ACC112 (cell line): Measurements from ENCODE around the gene PAF1.
"Not testable (repeated sequence)": the region's sequence is repeated elsewhere in the genome, so short reads cannot be mapped to it uniquely, and the experiment has no call there.

ENCODE experiments used
- H2AFZ ChIP-seq: fragments of 200-600 bp; sonication (generic); one replicate; pipeline ENCODE4 v1.6.0; 2017; ENCODE audit warnings: antibody characterized with exemption, low read length; ENCODE audit not compliant: unreplicated experiment
- H3K27ac ChIP-seq: fragments of 200-600 bp; sonication (generic); 2 replicates; pipeline ENCODE4 v1.5.1; 2014; ENCODE audit warnings: low read depth, mild to moderate bottlenecking, antibody characterized with exemption, low read length, moderate library complexity
- H3K27me3 ChIP-seq: fragments of 200-600 bp; sonication (generic); 2 replicates; pipeline ENCODE4 v1.6.1; 2014; ENCODE audit warnings: mild to moderate bottlenecking, antibody characterized with exemption, low read length, moderate library complexity, mixed read lengths; ENCODE audit not compliant: insufficient read depth
- H3K36me3 ChIP-seq: fragments of 200-600 bp; sonication (generic); 2 replicates; pipeline ENCODE4 v1.6.1; 2016; ENCODE audit warnings: mild to moderate bottlenecking, antibody characterized with exemption, low read length, moderate library complexity, mixed read lengths; ENCODE audit not compliant: insufficient read depth
- H3K4me1 ChIP-seq: fragments of 200-600 bp; sonication (generic); one replicate; pipeline ENCODE4 v1.6.1; 2016; ENCODE audit warnings: low read length, mixed read lengths; ENCODE audit not compliant: insufficient read depth, unreplicated experiment, control insufficient read depth
- H3K4me3 ChIP-seq: fragments of 200-600 bp; sonication (generic); 2 replicates; pipeline ENCODE4 v1.5.1; 2014; ENCODE audit warnings: mild to moderate bottlenecking, low read depth, low read length
- H3K79me2 ChIP-seq: fragments of 200-600 bp; sonication (generic); one replicate; pipeline ENCODE4 v1.6.0; 2016; ENCODE audit warnings: low read length; ENCODE audit not compliant: control insufficient read depth, unreplicated experiment, insufficient read depth

Gene PAF1

DNA sequence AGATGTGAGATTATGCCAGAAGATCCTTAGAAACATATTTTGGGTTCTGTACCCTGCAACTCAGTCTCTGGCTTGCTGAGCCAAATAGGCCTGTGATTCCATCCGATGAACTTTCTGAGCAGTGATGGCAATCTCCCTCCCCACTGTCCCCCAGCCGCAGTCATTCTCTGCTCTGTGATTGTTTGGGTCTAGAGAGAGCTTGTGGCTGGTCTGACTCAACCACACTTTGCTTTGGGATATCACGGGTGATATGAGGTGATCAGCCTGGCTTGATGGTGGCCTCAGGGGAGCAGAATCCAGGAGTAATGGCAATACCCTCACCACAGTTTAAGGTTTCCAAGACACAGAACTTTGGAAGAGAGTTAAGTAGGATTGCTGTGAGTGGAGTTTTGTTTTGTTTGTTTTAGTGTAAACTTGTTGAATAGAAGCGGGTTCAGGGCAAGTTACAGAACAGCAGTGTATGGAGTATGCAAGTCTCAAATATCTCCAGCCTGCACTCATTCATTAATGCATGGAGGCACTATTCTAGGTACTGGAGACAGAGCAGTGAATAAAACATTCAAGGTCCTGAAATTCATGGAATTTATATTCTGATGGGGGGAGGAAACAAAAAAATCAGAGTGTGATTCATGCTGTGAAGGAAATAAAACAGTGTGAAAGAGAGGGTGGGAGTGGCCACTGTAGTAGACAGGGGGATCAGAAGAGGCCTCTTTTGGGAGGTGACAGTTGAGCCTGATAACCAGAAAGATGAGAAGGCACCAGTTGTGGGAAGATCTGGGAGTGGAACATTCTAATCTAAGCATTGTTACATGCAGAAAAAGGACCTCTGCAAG is 43.4 kb downstream of the PAF1 start:
- Histone ChIP-seq H3K27ac (no peak overlapping the region), H3K4me3 (no peak overlapping the region), H3K79me2 (peaks cover 53% of the 10 kb centered on the region), H2AFZ (no peak overlapping the region), H3K4me1 (peaks cover 33% of the 10 kb centered on the region), H3K27me3 (no peaks in the 10 kb centered on the region), H3K36me3 (peaks cover 9% of the 10 kb centered on the region; the same call in 1 of the 2 replicates)

DNA sequence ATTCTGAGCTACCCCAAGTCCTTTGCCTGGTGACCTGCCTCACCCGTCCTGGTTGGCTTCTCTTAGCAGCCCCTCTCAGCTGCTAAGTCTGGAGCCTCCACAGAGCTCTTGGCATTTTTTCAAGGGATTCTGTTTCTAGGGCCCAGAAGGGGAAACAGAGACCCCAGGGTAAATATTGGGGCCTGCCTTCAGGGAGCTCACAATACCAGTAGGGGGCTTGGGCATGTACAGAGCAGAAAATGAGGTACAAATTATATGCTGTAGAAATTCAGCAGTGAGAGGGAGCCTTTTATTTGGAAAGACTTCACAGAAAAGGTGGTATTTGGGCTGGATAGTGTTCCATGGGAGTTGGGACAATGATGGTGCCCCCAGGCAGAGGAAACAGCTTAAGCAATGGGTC is 45.0 kb downstream of the PAF1 start:
- no peak overlapping the region for H2AFZ ChIP-seq
- H3K27ac ChIP-seq: no peak overlapping the region
- peaks cover 28% of the 10 kb centered on the region for H3K4me1 ChIP-seq
- peaks cover 48% of the 10 kb centered on the region for H3K79me2 ChIP-seq
- H3K36me3 ChIP-seq: peaks cover 6% of the 10 kb centered on the region; the same call in 1 of the 2 replicates
- no peaks in the 10 kb centered on the region for H3K27me3 ChIP-seq
- H3K4me3 ChIP-seq: no peak overlapping the region

DNA sequence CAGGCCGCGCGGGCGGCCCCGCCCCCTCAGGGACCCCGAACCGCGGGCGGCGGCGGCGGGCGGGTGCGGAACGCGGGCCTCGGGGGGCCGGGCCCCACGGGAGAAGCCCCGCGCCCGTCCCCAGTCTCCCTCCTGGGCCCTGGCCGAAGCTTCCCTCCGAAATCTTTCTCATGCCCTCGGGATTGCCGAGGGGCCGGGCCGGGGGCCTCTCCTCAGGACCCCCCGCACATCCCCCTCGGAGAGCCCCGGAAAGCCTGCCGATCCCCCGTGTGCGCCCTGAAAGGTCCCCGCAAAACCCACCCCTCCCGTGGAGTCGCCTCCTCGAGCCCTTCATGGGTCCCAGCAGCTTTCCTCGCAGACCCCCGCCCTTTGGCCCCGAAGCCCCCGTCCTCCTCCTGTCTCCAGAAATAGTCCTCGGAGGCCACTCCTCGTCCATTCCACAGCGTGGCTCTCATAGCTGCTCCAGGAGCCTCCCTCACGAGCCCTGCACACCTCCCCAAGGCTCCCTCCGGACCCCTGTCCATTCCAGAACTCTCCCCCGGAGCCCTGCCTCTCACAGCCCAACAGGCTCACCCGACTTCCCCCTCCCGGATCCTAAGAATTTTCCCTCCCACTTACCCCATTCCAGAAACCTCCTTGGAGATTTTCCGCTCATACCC is 48.1 kb downstream of the PAF1 start:
- Histone ChIP-seq H3K79me2 (peaks cover 40% of the 10 kb centered on the region), H3K27ac (peak overlapping the region; percentile 26; the same call in 1 of the 2 replicates), H3K27me3 (no peaks in the 10 kb centered on the region), H2AFZ (peak overlapping the region; percentile 14), H3K4me3 (peak overlapping the region; percentile 91), H3K36me3 (peaks cover 6% of the 10 kb centered on the region; the same call in 1 of the 2 replicates), H3K4me1 (peaks cover 25% of the 10 kb centered on the region)

DNA sequence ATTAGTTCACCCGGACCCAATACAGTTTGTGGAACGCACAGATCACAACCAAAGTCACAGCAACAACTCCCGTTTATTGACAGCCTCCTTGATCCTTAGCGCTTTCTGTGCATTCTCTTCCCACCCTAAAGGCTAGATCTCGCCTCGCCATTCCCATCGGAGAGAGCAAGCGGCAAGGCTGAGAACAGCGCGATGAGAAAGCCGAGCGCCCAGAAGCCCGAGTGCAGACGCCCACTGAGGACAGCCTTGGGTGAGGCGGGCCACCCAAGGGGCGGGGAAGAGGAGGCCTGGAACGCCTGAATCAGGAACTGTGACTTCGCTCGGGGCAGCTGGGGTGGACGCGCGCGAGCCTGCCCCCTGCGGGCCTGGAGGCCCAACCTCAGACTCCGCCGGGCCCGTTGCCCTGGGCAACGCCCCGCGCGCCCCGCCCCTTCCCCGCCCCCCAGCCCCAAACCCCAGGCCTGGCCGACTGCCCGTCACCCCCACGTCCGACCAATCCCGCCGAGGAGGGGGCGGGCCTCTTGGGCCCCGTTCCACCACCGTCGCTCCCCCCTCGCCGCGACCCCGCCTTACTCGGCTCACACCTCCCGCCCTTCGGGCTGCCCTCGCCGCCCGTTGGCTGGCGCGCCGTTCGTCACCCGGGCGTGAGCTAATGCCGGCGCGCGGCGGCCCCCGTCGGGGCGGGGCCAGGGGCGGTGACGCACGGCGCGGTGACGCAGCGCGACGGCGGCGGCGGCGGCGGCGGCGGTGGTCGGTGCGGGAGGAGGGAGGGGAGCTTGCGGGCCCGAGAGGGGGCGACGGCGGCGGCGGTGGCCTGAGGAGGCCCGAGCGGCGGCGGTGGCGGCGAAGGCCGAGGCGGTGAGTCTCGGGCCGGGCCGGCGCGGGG is 48.9 kb downstream of the PAF1 start, which contains the start of gene SAMD4B:
Gene SAMD4B, plus strand, starts transcription at position 703 of the 886 bp plus-strand sequence. CDS start 14,473 bp downstream, outside the sequence.
- Histone ChIP-seq H3K79me2 (peaks cover 40% of the 10 kb centered on the region), H3K36me3 (peaks cover 6% of the 10 kb centered on the region; the same call in 1 of the 2 replicates), H3K27me3 (no peaks in the 10 kb centered on the region), H3K27ac (peak within 1 kb of the TSS; percentile 58), H3K4me3 (peak within 1 kb of the TSS; percentile 100), H3K4me1 (peaks cover 16% of the 10 kb centered on the region), H2AFZ (peak within 1 kb of the TSS; percentile 77)

DNA sequence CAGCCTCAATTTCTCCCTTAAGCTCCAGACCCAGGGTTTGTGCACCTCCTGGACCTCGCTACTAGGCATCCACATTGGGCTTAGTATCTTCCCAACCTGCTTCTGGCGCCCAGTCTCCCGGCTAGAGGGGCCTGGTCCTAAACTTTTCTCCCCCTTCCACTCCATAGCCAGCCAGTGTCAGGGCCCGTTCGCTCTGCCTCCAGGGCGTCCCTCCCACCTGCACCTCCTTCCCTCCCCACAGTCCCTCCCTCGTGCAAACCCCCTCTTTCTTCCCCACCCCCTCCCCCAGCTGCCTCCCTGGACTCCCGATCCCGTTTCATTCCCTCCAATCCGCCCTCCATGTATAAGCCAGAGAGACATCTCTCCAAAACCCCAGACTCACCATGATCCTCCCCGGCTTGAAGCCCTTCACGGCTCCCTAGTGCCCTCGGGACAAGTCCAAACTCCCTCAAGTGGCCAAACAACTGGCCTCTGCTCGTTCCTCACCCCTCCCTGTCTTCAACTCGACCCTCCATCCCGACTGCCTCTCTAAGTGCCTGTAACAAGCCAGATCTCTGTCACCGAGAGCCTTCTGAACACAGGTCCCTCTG is 49.7 kb downstream of the PAF1 start:
- H3K4me1 ChIP-seq: peaks cover 14% of the 10 kb centered on the region
- no peaks in the 10 kb centered on the region for H3K27me3 ChIP-seq
- 0 out of 2 replicates have a peak, but pooled peaks cover 3% of the 10 kb centered on the region for H3K36me3 ChIP-seq
- H3K4me3 ChIP-seq: peak overlapping the region; percentile 100
- peak overlapping the region; percentile 77 for H2AFZ ChIP-seq
- peaks cover 37% of the 10 kb centered on the region for H3K79me2 ChIP-seq
- H3K27ac ChIP-seq: peak overlapping the region; percentile 58

DNA sequence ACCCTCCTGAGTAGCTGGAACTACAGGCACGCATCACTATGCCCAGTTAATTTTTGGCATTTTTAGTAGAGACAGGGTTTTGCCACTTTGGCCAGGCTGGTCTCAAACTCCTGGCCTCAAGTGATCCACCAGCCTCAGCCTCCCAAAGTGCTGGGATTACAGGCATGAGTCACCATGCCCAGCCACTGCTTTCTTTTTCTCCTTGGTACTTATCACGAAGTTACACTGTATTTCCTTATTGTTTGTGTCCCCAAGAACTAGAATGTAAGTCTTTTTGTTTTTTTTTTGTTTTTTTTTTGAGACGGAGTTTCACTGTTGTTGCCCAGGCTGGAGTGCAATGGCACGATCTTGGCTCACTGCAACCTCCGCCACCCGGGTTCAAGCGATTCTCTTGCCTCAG is 50.8 kb downstream of the PAF1 start:
- H3K36me3 ChIP-seq, H3K27ac ChIP-seq, H3K27me3 ChIP-seq, H2AFZ ChIP-seq: not testable (repeated sequence)
- Histone ChIP-seq H3K79me2 (peaks cover 26% of the 10 kb centered on the region), H3K4me3 (0 out of 2 replicates have a peak overlapping the region, but pooled peaks have one; percentile 100), H3K4me1 (peaks cover 13% of the 10 kb centered on the region)

DNA sequence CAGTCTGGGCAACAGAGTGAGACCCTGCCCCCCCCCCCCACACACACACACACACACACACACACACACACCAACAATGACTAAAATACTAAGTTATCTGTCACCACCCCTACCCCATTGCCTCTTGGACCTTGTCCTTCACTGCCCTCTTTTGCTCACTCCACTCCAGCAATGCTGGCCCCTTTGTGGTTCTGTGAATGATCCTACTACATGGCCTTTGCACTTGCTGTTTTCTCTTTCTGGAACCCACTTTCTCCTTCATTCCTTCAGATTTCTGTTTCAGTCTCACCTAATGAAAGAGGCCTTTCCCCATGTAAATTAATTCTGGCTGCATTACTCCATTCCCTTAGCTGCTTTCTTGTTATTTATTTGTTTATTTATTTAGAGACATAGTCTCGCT is 51.2 kb downstream of the PAF1 start:
- H3K4me3 ChIP-seq: no peak overlapping the region
- no peaks in the 10 kb centered on the region for H3K36me3 ChIP-seq
- peaks cover 10% of the 10 kb centered on the region for H3K4me1 ChIP-seq
- no peak overlapping the region for H3K27ac ChIP-seq
- H3K79me2 ChIP-seq: peaks cover 22% of the 10 kb centered on the region
- no peak overlapping the region for H2AFZ ChIP-seq
- no peaks in the 10 kb centered on the region for H3K27me3 ChIP-seq

DNA sequence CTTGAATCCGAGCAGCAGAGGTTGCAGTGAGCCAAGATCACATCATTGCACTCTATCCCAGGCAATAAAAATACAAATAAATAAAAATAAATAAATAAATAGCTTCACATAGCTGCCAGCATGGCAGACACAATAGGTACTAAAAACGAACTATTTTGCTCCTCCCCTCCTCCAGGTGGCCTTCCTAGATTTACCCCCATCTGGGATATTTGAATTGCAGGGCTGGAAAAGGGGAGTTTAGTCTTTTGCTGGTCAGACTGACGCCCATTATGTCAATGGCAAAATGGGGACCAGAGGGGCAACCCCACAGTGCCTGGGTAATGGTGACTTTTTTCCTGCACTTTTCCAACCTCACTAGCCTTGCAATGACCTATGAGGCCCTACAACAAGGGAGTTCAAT is 54.4 kb downstream of the PAF1 start:
- Histone ChIP-seq H3K27ac (no peak overlapping the region), H3K4me3 (no peak overlapping the region), H3K4me1 (no peaks in the 10 kb centered on the region), H2AFZ (no peak overlapping the region), H3K27me3 (no peaks in the 10 kb centered on the region), H3K79me2 (no peaks in the 10 kb centered on the region), H3K36me3 (no peaks in the 10 kb centered on the region)
